ENCODE results near the gene CCDC171.

CCDC171 gene

GRCh38 chr9:16010221-16010620, 457.4 kb downstream of the CCDC171 start:
- no peak for DNase-seq

- no peak for DNase-seq
These were observed 459.8 kb downstream of the CCDC171 start for GRCh38 chr9:16012621-16013020.

- DNase-seq, result no peak
These were observed 460.5 kb downstream of the CCDC171 start for GRCh38 chr9:16013366-16013765.

GRCh38 chr9:16013826-16014225, 461.0 kb downstream of the CCDC171 start:
- no peak for DNase-seq

- no peak for DNase-seq
These were observed 469.4 kb downstream of the CCDC171 start for GRCh38 chr9:16022228-16022627.

GRCh38 chr9:16023446-16023845, 470.6 kb downstream of the CCDC171 start:
- DNase-seq, result no peak
